Esophagus squamous epithelium (tissue), 5 donors: Measurements from ENCODE around the gene TXNDC2. TPM values are rescaled to one million over a fixed set of nuclear protein-coding genes. Genes with fewer than 3 reads are reported as not detected.

Experiments
- DNase-seq: peaks from one replicate; lab custom pipeline; 2025; lab: John Stamatoyannopoulos, UW
- H3K27ac ChIP-seq, 4 donors: fragments of 200-600 bp; sonication (generic); one replicate each; pipeline ENCODE4 v1.5.1; 2016 to 2019; ENCODE audit warnings: mild to moderate bottlenecking in 1 of 4
- H3K27me3 ChIP-seq, 4 donors: fragments of 200-600 bp; sonication (generic); 1 replicate in 3 of 4; 2 replicates in 1 of 4; pipeline versions ENCODE4 v1.5.1 to v1.6.0; 2017 to 2021; ENCODE audit warnings: antibody characterized with exemption in 1 of 4
- H3K36me3 ChIP-seq, 3 donors: fragments of 200-600 bp; sonication (generic); one replicate each; pipeline ENCODE4 v1.5.1; 2016 to 2019
- H3K4me1 ChIP-seq, 3 donors: fragments of 200-600 bp; sonication (generic); one replicate each; pipeline ENCODE4 v1.5.1; 2017 to 2019
- H3K4me3 ChIP-seq, 4 donors: fragments of 200-600 bp; sonication (generic); 1 replicate in 3 of 4; 2 replicates in 1 of 4; pipeline ENCODE4 v1.5.1; 2016 to 2019; ENCODE audit warnings: mild to moderate bottlenecking in 2 of 4, moderate library complexity in 1 of 4
- H3K9me3 ChIP-seq, 3 donors: fragments of 200-600 bp; sonication (generic); one replicate each; pipeline ENCODE4 v1.5.1; 2016 to 2019
- CTCF ChIP-seq, 6 experiments: fragments of 450-650 bp in 4 of 6; fragments of 200-600 bp in 2 of 6; sonication (generic) in 2 of 6; IDR thresholded peaks; one replicate each; pipeline ENCODE4 v1.5.1; 2016 to 2019; ENCODE audit warnings: antibody characterized with exemption in 6 of 6, mild to moderate bottlenecking in 4 of 6, moderate library complexity in 4 of 6
- POLR2A ChIP-seq, 4 donors: fragments of 450-650 bp; IDR thresholded peaks; one replicate each; pipeline ENCODE4 v1.6.1; 2017; ENCODE audit warnings: antibody characterized with exemption in 4 of 4, mild to moderate bottlenecking in 4 of 4, moderate library complexity in 3 of 4
- WGBS, 2 donors: methylation state at CpG; one replicate each; pipeline ENCODE4 v1.1.5; 2018; 5-methylcytosine and 5-hydroxymethylcytosine counted together
- intact Hi-C: fragments of 100-400 bp; cut with DNase I; formaldehyde crosslinking; loops from one replicate; pipeline ENCODE4 v1.15.0; 2022
- total RNA-seq, 4 donors: library from RNA; depleted of rRNA; stranded (reverse); fragments of >200 nt; gene quantifications; one replicate each; pipeline ENCODE4 v1.1.0, GENCODE V29; 2016
- donor health status: DM: yes; HTN: yes; CAD: no.

TXNDC2 gene
- total RNA-seq, 4 donors from 2014 or later = 0.09 TPM; not detected in 3

GRCh38 chr18:9916808-9917207 is 31.0 kb downstream of the TXNDC2 start:
- no peak for TF ChIP-seq CTCF (IDR thresholded peaks at IDR 0.05)
- intact Hi-C loops = no loop called here
- Histone ChIP-seq H3K27ac (peak overlapping the region in 3 of 4 donors; percentile 99 to 100 (median 100)), H3K36me3 (peaks cover 0 to under 1% (median 0%) of the 10 kb centered on the region in 3 donors), H3K4me1 (peaks cover 32 to 73% (median 61%) of the 10 kb centered on the region in 3 donors), H3K9me3 (no peaks in the 10 kb centered on the region), H3K4me3 (peak overlapping the region in 3 of 4 donors; percentile 74 to 97 (median 97)), H3K27me3 (no peaks in the 10 kb centered on the region)
- 60 to 63% methylated on average over 3 of the region's 3 CpGs for WGBS, 2 donors
- DNase-seq = no peak

- H3K27ac ChIP-seq = peak overlapping the region; percentile 26 to 100 (median 44)
- no peak for DNase-seq
- 12 to 15% methylated on average over 2 of the region's 2 CpGs for WGBS, 2 donors
- intact Hi-C loops = no loop called here
- no peaks in the 10 kb centered on the region for H3K27me3 ChIP-seq
- no peak for TF ChIP-seq CTCF (IDR thresholded peaks at IDR 0.05)
- no peak for TF ChIP-seq POLR2A (IDR thresholded peaks at IDR 0.05)
- H3K4me3 ChIP-seq = peak overlapping the region in 1 of 4 donors; percentile 29
- H3K36me3 ChIP-seq = peaks cover 0 to 5% (median 0%) of the 10 kb centered on the region in 3 donors
- no peaks in the 10 kb centered on the region for H3K9me3 ChIP-seq
- peaks cover 28 to 81% (median 65%) of the 10 kb centered on the region in 3 donors for H3K4me1 ChIP-seq
These were observed 32.4 kb downstream of the TXNDC2 start for GRCh38 chr18:9918016-9918680.

- intact Hi-C loops = loop anchor here (10.0 kb wide), 1 partner anchor 205 kb away; no protein-coding TSS in a partner anchor
- no peak for TF ChIP-seq POLR2A (IDR thresholded peaks at IDR 0.05)
- WGBS, 2 donors = 64 to 65% methylated on average over 8 of the region's 8 CpGs
- H3K27ac ChIP-seq = no peak overlapping the region
- peaks cover 0 to 5% (median 0%) of the 10 kb centered on the region in 3 donors for H3K36me3 ChIP-seq
- H3K4me3 ChIP-seq = no peak overlapping the region
- no peaks in the 10 kb centered on the region for H3K27me3 ChIP-seq
- DNase-seq = no peak
- H3K9me3 ChIP-seq = no peaks in the 10 kb centered on the region
- H3K4me1 ChIP-seq = peaks cover 26 to 95% (median 76%) of the 10 kb centered on the region in 3 donors
These were observed 33.9 kb downstream of the TXNDC2 start for GRCh38 chr18:9919564-9920232.

GRCh38 chr18:9922592-9923311 is 37.0 kb downstream of the TXNDC2 start:
- DNase-seq = no peak
- H3K27ac ChIP-seq = peak overlapping the region in 1 of 4 donors; percentile 6
- intact Hi-C loops = loop anchor here (10.0 kb wide), 1 partner anchor 208 kb away; no protein-coding TSS in a partner anchor

More at GRCh38 chr18:9922592-9923311, 37.0 kb downstream of the TXNDC2 start:
- peaks cover 0 to 5% (median 0%) of the 10 kb centered on the region in 3 donors for H3K36me3 ChIP-seq
- TF ChIP-seq POLR2A (IDR thresholded peaks at IDR 0.05) (no peak), CTCF (IDR thresholded peaks at IDR 0.05) (no peak)
- H3K27me3 ChIP-seq = no peaks in the 10 kb centered on the region
- no peaks in the 10 kb centered on the region for H3K9me3 ChIP-seq
- peaks cover 16 to 100% (median 72%) of the 10 kb centered on the region in 3 donors for H3K4me1 ChIP-seq
- H3K4me3 ChIP-seq = no peak overlapping the region
- 44 to 50% methylated on average over 4 of the region's 4 CpGs for WGBS, 2 donors
